ENCODE measurements around the gene IL1RAPL1.

The IL1RAPL1 gene

DNA sequence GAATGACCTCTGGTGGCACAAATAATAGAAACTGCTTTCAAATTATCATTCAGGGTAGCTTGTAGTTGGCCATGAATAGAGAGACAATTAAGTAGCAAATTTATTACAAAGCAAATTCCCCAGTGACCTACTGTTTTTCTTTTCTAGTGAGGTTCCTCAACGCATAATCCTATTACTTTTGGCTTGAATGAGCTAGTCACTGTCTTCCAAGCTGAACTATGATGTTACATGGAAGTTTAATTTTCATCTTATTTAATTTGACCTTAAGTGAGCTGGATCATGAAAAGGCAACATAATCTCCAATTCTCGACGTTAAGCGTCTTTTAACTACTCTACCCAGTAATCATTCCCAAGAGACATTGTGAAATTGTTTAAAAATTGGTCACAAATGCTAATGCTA, 1280.7 kb downstream of the IL1RAPL1 start:
- no peak for ATAC-seq
- TF ChIP-seq SNAI2 (CRISPR knock-in tag; IDR thresholded peaks at IDR 0.05) (no peak), ZNF70 (CRISPR knock-in tag; IDR thresholded peaks at IDR 0.05) (no peak), TCF4 (CRISPR knock-in tag; IDR thresholded peaks at IDR 0.05; ENCODE audit: borderline replicate concordance) (no peak), ZNF565 (CRISPR knock-in tag; conservative IDR thresholded peaks at IDR 0.05; ENCODE audit: low read depth) (no peak), OSR1 (CRISPR knock-in tag; IDR thresholded peaks at IDR 0.05) (no peak), ZFP3 (CRISPR knock-in tag; IDR thresholded peaks at IDR 0.05) (no peak), ZFP30 (CRISPR knock-in tag; IDR thresholded peaks at IDR 0.05) (no peak), CSDC2 (CRISPR knock-in tag; IDR thresholded peaks at IDR 0.05) (no peak), CREB5 (CRISPR knock-in tag; IDR thresholded peaks at IDR 0.05; ENCODE audit: low read depth) (no peak), ESRRG (CRISPR knock-in tag; IDR thresholded peaks at IDR 0.05) (no peak), RARB (CRISPR knock-in tag; IDR thresholded peaks at IDR 0.05) (no peak), ARNTL (CRISPR knock-in tag; IDR thresholded peaks at IDR 0.05; ENCODE audit: borderline replicate concordance, low read depth) (no peak), ZC3H10 (CRISPR knock-in tag; IDR thresholded peaks at IDR 0.05) (no peak), ISL1 (CRISPR knock-in tag; IDR thresholded peaks at IDR 0.05) (no peak), BACH2 (CRISPR knock-in tag; IDR thresholded peaks at IDR 0.05; ENCODE audit: borderline replicate concordance) (no peak), GLIS3 (CRISPR knock-in tag; IDR thresholded peaks at IDR 0.05) (no peak), TOX (CRISPR knock-in tag; IDR thresholded peaks at IDR 0.05; ENCODE audit: borderline replicate concordance) (no peak), PPARA (CRISPR knock-in tag; IDR thresholded peaks at IDR 0.05; ENCODE audit: borderline replicate concordance) (no peak)
- TF ChIP-seq, protein P1, sequence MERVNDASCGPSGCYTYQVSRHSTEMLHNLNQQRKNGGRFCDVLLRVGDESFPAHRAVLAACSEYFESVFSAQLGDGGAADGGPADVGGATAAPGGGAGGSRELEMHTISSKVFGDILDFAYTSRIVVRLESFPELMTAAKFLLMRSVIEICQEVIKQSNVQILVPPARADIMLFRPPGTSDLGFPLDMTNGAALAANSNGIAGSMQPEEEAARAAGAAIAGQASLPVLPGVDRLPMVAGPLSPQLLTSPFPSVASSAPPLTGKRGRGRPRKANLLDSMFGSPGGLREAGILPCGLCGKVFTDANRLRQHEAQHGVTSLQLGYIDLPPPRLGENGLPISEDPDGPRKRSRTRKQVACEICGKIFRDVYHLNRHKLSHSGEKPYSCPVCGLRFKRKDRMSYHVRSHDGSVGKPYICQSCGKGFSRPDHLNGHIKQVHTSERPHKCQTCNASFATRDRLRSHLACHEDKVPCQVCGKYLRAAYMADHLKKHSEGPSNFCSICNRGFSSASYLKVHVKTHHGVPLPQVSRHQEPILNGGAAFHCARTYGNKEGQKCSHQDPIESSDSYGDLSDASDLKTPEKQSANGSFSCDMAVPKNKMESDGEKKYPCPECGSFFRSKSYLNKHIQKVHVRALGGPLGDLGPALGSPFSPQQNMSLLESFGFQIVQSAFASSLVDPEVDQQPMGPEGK (CRISPR knock-in tag; IDR thresholded peaks at IDR 0.05; ENCODE audit: borderline replicate concordance) = no peak
- TF ChIP-seq, protein P2, sequence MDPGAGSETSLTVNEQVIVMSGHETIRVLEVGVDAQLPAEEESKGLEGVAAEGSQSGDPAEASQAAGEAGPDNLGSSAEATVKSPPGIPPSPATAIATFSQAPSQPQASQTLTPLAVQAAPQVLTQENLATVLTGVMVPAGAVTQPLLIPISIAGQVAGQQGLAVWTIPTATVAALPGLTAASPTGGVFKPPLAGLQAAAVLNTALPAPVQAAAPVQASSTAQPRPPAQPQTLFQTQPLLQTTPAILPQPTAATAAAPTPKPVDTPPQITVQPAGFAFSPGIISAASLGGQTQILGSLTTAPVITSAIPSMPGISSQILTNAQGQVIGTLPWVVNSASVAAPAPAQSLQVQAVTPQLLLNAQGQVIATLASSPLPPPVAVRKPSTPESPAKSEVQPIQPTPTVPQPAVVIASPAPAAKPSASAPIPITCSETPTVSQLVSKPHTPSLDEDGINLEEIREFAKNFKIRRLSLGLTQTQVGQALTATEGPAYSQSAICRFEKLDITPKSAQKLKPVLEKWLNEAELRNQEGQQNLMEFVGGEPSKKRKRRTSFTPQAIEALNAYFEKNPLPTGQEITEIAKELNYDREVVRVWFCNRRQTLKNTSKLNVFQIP (CRISPR knock-in tag; IDR thresholded peaks at IDR 0.05; ENCODE audit: borderline replicate concordance, low read depth) = no peak

DNA sequence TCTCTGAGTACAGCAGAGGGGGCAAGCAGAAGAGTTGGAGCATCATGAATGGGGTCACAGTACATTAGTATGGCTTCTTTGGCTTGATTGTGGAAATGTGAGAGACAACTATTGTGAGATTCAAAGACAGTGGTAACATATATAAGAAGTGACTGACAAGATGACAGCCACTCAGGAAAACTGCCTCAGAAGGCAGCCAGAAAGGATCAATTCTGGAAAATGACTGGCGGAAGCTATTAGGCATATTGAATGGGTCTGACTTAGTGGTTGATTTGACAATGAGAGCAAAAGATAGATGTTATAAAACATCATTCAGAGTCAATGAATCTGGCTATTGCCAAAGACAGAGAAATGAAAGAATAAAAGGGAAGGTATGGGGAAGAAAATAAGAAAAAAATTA, 1282.6 kb downstream of the IL1RAPL1 start:
- ATAC-seq = no peak
- TF ChIP-seq, protein P3, sequence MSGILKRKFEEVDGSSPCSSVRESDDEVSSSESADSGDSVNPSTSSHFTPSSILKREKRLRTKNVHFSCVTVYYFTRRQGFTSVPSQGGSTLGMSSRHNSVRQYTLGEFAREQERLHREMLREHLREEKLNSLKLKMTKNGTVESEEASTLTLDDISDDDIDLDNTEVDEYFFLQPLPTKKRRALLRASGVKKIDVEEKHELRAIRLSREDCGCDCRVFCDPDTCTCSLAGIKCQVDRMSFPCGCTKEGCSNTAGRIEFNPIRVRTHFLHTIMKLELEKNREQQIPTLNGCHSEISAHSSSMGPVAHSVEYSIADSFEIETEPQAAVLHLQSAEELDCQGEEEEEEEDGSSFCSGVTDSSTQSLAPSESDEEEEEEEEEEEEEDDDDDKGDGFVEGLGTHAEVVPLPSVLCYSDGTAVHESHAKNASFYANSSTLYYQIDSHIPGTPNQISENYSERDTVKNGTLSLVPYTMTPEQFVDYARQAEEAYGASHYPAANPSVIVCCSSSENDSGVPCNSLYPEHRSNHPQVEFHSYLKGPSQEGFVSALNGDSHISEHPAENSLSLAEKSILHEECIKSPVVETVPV (CRISPR knock-in tag; IDR thresholded peaks at IDR 0.05) = no peak
- TF ChIP-seq TOX (CRISPR knock-in tag; IDR thresholded peaks at IDR 0.05; ENCODE audit: borderline replicate concordance) (no peak), CREB5 (CRISPR knock-in tag; IDR thresholded peaks at IDR 0.05; ENCODE audit: low read depth) (no peak), PPARA (CRISPR knock-in tag; IDR thresholded peaks at IDR 0.05; ENCODE audit: borderline replicate concordance) (no peak), ZNF70 (CRISPR knock-in tag; IDR thresholded peaks at IDR 0.05) (no peak), GLIS3 (CRISPR knock-in tag; IDR thresholded peaks at IDR 0.05) (no peak), TCF4 (CRISPR knock-in tag; IDR thresholded peaks at IDR 0.05; ENCODE audit: borderline replicate concordance) (no peak), RARB (CRISPR knock-in tag; IDR thresholded peaks at IDR 0.05) (no peak), ZFP30 (CRISPR knock-in tag; IDR thresholded peaks at IDR 0.05) (no peak), BACH2 (CRISPR knock-in tag; IDR thresholded peaks at IDR 0.05; ENCODE audit: borderline replicate concordance) (no peak), SNAI2 (CRISPR knock-in tag; IDR thresholded peaks at IDR 0.05) (no peak), ZNF565 (CRISPR knock-in tag; conservative IDR thresholded peaks at IDR 0.05; ENCODE audit: low read depth) (no peak), ZNF8 (CRISPR knock-in tag; IDR thresholded peaks at IDR 0.05) (no peak), ISL1 (CRISPR knock-in tag; IDR thresholded peaks at IDR 0.05) (no peak), OSR1 (CRISPR knock-in tag; IDR thresholded peaks at IDR 0.05) (no peak), CSDC2 (CRISPR knock-in tag; IDR thresholded peaks at IDR 0.05) (no peak)
- TF ChIP-seq, protein P1 (CRISPR knock-in tag; IDR thresholded peaks at IDR 0.05; ENCODE audit: borderline replicate concordance) = no peak
- TF ChIP-seq, protein P2 (CRISPR knock-in tag; IDR thresholded peaks at IDR 0.05; ENCODE audit: borderline replicate concordance, low read depth) = no peak

Data from SK-N-SH treated with all-trans-retinoic acid at 6 μM for 48 hours (cell line).